DOHH2 (cell line): ENCODE measurements around the gene SHISA8.

ENCODE experiments used
- CTCF ChIP-seq: fragments of 200-600 bp; sonication (generic); IDR thresholded peaks from one replicate; pipeline ENCODE4 v1.5.1; 2014; ENCODE audit warnings: antibody characterized with exemption, mild to moderate bottlenecking, low read depth, low read length; ENCODE audit not compliant: poor library complexity, severe bottlenecking
- EZH2phosphoT487 ChIP-seq: fragments of 200-600 bp; sonication (generic); IDR thresholded peaks from 2 replicates; pipeline ENCODE4 v1.6.1; 2017; ENCODE audit warnings: borderline replicate concordance, mild to moderate bottlenecking, antibody characterized with exemption, low read length, moderate library complexity, mixed read lengths

GRCh38 chr22:41936894-41937169 is 22.0 kb upstream of the SHISA8 start:
- TF ChIP-seq CTCF = no peak
- TF ChIP-seq EZH2phosphoT487 = no peak
